ENCODE data around the gene NCOA3.

Gene NCOA3

DNA sequence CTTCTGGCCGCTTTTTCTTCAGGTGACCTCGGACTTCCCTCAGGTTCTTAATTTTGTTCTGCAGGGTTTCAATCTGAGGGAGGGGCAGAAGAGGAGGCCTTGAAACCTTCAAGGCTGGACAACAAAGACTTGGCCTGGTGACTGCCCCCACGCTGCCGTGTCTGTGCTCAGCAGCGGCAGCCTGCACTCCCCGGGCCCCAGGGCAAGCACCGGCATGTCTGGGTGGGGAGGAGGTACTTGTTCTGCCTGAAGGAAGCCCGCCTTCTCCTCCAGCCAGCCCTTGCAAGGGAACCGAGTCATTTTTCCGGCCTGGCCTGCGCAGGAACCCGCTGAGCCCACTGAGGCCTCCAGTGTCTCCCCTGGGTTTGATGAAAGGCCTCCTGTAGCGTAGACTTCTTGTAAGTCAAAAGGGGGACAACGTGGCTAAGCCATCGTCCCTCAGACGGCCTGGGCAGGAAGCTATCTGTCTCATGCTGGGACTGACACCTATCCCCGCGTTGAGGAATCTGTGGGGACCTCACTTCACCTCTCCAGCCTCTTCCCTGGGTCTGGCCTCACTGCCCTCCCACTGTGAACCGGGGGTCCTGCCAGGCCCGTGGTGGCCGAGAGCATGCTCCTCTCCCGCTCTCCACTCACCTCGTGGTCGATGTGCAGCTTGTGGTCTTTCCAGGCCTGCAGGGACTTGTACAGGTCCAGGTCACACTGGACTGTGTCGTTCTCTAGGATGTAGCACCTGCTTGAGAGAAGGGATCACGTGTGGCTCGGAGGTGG, 163.7 kb downstream of the NCOA3 start:
- DNase-seq (ENCODE audit: low read depth): no peak

DNA sequence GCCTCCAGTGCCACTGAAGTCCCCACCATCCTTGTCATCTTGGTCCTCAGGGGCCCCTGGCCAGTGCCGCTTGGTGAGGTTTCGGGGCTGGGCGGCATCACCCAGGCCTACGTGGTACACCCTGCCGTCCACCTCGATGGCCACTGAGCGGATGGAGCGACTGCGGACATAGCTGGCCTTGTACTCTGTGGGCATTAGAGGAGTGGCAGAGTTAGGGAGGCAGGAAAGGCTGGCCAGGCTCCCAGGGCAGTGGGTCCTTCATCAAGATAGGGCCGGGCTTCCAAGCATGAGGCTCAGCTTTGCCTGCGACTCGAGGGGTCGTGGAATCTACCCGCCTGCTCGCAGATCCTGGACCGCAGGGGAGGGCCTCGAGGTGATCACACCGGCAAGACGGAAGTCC, 164.6 kb downstream of the NCOA3 start:
- no peak for DNase-seq (ENCODE audit: low read depth)

DNA sequence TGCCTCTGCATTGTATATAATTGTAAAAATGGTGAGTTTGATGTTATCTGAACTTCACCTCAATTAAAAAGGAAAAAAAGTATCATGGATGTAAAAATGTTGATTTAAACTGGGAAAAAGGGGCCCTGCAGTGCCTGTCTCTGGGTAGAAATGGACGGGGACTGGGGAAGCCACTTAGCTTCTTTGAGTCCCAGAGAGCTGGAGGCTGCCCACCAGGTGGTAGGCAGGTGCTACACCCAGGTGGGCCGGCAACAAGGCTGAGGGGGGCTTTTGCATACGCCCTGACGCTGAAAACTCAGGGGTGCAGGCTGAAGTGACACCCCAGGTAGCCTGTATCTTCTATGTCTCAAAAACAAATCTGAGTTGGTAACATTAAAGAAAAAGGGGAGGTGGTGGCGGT, 165.4 kb downstream of the NCOA3 start:
- DNase-seq (ENCODE audit: low read depth): no peak

GRCh38 chr20:47667531-47668312, 166.0 kb downstream of the NCOA3 start:
- DNase-seq (ENCODE audit: low read depth): no peak

- no peak for DNase-seq (ENCODE audit: low read depth)
These were observed 166.8 kb downstream of the NCOA3 start for GRCh38 chr20:47668313-47669151.

- DNase-seq (ENCODE audit: low read depth): no peak
These were observed 167.4 kb downstream of the NCOA3 start for GRCh38 chr20:47669152-47669425.

GRCh38 chr20:47669489-47669888, 167.8 kb downstream of the NCOA3 start:
- DNase-seq (ENCODE audit: low read depth): no peak

- DNase-seq (ENCODE audit: low read depth): no peak
These were observed 168.5 kb downstream of the NCOA3 start for GRCh38 chr20:47669927-47670890.

DNA sequence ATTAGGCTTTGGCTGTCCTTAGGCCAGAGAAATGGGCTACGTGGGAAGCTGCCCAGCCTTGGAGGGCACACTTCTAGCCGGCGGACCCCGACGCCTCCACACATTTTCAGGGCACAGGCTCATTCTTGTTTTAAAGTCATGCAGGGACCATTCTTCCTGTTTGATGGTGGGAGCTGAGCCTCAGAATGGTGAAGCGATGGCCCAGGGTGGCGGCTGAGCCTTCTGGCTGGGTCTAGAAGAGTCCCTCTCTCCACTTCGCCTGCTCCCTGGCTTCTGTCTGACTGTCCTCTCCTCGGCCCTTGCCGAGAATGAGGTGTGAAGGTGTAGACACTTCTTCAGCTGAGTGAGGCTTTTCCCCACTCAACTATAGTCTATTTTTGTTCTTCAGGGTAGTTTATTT, 169.2 kb downstream of the NCOA3 start:
- no peak for DNase-seq (ENCODE audit: low read depth)

DNA sequence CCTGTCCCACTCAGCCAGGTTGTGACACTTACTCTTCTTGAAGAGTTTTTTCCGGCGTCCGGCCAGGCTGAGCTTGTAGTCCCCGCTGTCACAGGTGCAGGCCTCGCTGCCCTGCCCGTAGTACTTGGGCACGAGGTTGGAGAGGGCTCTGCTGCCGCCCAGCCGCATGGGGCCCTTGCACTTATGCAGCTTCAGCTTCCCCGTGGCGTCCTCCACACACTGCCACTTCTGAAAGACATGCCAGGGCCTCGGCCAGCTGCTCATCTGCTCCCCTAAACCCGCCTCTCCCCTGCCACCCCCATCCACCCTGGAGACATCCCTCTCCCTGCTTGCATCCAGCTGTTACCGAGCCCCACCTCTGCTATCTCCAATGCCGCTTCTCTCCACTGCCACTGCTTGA, 170.5 kb downstream of the NCOA3 start:
- no peak for DNase-seq (ENCODE audit: low read depth)

DNA sequence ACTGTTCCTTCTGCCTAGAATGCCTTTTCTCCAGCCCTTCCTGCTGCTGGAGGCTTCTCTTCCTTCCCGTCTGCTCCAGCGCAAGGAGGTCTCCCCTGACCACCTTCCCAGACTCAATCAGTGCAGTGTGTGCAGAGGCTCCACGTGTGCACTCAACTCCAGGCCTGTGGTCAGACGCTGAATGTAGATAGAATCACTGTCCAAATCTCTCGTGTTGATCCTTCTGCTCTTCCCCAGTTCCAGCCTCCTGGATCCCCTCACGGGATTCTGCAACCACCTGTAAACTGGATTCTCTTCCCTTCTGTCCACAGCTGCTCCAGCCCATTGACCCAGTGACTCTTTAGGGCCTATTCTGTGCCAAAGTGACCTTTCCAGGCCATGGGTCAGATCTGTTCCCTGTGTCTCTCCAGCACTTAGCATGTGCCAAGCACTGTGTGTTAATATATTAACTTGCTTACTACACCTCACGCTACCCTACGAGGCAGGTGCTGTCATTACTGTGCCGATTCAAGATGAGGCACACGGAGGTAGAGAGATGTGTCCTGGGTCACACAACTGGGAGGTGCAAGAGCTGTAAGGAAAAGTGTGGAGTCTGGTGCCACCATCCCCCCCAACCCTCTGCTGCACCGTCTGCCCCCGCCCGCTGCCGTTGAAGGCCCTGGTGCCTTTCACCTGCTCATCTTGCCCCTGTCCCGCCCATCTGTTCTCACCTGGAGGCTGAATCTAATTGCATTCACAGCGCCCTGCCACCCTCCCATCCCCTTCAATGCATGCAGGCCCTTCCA, 171.4 kb downstream of the NCOA3 start:
- DNase-seq (ENCODE audit: low read depth): no peak

GRCh38 chr20:47673671-47673955, 171.9 kb downstream of the NCOA3 start:
- DNase-seq (ENCODE audit: low read depth): no peak

DNA sequence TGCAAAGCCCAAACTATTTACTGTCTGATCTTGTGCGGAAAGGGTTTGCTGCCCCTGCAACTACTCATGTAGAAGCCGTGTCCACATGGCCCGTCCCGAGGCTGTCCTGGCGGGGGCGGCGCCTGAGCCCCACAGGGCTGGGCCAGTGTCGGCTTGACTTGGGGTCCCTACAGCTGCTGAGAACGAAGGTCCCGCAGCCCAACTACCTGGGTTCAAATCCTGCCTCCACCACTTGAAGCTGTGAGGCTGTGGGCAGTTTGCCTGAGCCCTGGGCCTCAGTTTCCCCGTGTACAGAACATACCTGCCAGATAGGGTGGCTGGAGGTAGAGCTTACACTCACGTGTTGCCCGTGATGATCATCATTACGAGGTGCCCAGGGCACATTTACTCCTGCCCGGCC, 172.5 kb downstream of the NCOA3 start:
- DNase-seq (ENCODE audit: low read depth): no peak

- DNase-seq (ENCODE audit: low read depth): no peak
These were observed 173.0 kb downstream of the NCOA3 start for GRCh38 chr20:47674686-47675085.

DNA sequence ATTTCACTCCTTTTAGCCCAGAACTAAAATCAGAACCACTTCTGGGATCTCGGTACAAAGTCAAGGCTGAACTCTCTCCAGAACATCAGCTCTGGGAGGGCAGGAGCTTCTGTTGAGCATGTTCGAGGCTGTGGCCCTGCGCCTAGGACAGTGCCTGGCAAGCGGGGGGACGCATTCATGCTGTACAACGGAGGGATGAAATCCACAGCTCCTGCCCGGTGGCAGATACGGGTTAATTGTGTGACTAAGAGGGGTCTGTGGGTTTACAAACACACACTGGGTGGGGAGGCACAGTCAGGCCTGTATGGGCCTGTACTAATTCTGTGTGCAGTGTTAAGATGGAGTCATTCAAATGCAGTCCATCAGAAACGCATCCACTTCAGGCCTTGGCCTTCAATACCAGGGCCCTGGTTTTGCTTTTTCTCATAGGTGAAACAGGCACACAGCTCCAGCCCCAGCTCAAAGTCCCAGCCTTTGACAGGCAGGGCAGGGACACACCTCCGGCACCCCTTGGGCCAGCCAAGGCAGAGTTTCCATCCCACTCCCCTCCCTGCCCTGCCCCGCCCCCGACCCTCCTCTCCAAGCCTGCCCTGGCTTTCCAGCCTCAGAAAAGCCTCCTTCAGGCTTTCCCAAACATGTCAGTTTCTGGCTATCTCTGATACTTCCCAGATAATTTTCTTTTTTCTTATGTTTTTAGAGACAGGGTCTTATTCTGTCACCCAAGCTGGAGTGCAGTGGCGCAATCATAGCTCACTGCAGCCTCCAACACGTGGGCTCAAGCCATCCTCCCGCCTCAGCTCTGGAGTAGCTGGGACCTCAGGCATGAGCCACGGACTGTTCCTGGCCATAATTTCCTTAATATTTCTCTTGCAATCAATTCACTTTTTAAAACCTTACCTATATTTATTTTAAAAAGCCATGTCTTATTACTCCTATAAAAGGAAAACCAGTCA, 173.8 kb downstream of the NCOA3 start:
- DNase-seq (ENCODE audit: low read depth): no peak

DNA sequence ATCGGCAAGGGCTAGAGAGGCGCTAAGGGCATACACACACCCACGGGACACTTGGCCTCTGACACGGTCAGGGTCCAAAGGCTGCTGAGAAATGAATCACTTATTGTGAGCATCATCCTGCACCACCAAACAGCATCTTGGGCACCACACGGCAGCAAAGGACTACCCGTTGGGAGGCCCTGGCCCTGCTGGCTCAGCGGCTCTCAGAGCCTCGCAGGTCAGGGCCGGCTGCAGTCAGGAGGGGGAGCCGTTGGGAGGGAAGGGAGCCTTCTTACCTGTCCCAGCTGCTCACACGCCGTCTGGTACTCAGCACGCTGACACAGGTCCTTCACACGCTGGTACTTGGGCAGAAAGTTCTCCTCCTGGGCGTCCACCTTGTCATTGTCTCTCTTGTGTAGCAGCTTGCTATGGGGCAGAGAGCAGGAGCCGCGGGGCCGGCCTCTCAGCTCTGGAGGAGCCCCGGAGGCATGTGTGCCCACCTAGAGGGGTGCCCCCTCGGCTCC, 174.6 kb downstream of the NCOA3 start:
- no peak for DNase-seq (ENCODE audit: low read depth)

GRCh38 chr20:47676912-47677634, 175.4 kb downstream of the NCOA3 start:
- no peak for DNase-seq (ENCODE audit: low read depth)

DNA sequence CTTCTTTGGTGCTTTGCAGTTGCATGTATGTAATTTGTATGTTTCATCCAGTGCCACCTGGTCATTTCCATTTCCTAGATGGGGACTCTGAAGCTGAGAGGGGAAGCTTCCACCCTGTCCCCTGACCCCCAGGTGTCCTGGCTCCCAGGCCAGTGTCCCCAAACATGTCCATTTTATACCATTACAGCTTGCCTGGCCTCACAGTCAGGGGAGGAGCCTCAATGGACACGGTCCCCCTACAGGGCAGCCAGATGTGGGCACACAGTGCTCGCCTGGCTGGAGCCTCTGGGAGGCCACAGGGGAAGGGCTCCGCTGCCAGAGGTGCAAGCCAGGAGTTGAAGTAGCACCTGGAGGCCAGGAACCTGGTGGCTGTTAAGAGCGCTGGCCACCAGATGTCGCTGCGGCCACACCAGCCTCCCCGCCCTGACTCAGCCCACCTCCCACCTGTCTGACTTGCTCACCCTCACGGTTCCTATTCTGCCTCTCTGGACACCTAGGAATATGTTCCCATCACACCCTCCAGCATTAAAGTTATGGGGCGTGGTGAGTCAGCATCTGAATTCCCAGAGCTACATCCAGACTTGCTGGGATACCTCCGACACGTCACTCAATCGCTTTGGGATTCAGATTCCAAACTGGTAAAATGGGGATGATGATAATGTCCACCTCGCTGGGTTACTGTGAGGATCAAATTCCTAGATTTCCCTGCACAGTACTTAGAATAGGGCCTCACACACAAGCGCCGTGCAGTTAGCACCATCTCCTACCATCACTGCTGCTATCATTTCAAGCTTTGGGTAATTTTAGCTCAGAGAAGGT, 176.2 kb downstream of the NCOA3 start:
- DNase-seq (ENCODE audit: low read depth): no peak

All from stromal cell of bone marrow (primary cell).